Mesodermal cell (in vitro differentiated cells): Measurements from ENCODE around the gene NDUFA13. TPM values are rescaled to one million over a fixed set of nuclear protein-coding genes. Genes with fewer than 3 reads are reported as not detected.
A peak's percentile ranks its signal among the peaks of the same experiment; 100 is the strongest.
"Not testable (repeated sequence)": the region's sequence is repeated elsewhere in the genome, so short reads cannot be mapped to it uniquely, and the experiment has no call there.

Experiments used
- H3K27ac ChIP-seq: 2 replicates; pipeline ENCODE4 v1.7.0; 2013; ENCODE audit warnings: mild to moderate bottlenecking, low read depth, low read length, moderate library complexity; ENCODE audit not compliant: severe bottlenecking
- H3K36me3 ChIP-seq: 2 replicates; pipeline ENCODE4 v1.7.1; 2013; ENCODE audit warnings: mild to moderate bottlenecking, low read length, moderate library complexity; ENCODE audit not compliant: control insufficient read depth, insufficient read depth
- H3K4me1 ChIP-seq: one replicate; pipeline ENCODE4 v1.7.1; 2013; ENCODE audit warnings: mild to moderate bottlenecking, low read length; ENCODE audit not compliant: insufficient read depth, control insufficient read depth, poor library complexity, severe bottlenecking
- H3K4me3 ChIP-seq: 2 replicates; pipeline ENCODE4 v1.7.0; 2013; ENCODE audit warnings: low read length, control low read depth, mild to moderate bottlenecking; ENCODE audit not compliant: insufficient read depth, poor library complexity, severe bottlenecking; ENCODE audit errors: extremely low read depth
- H3K9me3 ChIP-seq: 2 replicates; pipeline ENCODE4 v1.7.1; 2013; ENCODE audit warnings: mild to moderate bottlenecking, low read length, moderate library complexity; ENCODE audit not compliant: control insufficient read depth
- WGBS, 2 experiments: methylation state at CpG; one replicate each; pipeline ENCODE4 v1.1.5; 2013; ENCODE audit warnings: missing lambda C conversion rate in 2 of 2; ENCODE audit not compliant: insufficient coverage in 2 of 2; 5-methylcytosine and 5-hydroxymethylcytosine counted together
- polyA plus RNA-seq, 2 experiments: library from polyadenylated mRNA; stranded (reverse); fragments of 50-300 nt; gene quantifications; one replicate each; pipeline ENCODE4 v1.2.3, GENCODE V29; 2013

The NDUFA13 gene
- 205 TPM for polyA plus RNA-seq (2013, experiment 1 of 2)
- polyA plus RNA-seq (2013, experiment 2 of 2) = 173 TPM

- Histone ChIP-seq H3K36me3 (peaks cover 29% of the 10 kb centered on the region), H3K27ac (peak within 1 kb of the TSS; percentile 75), H3K9me3 (no peaks in the 10 kb centered on the region), H3K4me1 (peaks cover 9% of the 10 kb centered on the region), H3K4me3 (peak within 1 kb of the TSS; percentile 76)
- WGBS, 2 experiments = 11 to 12% methylated on average over 53 to 59 of the region's 61 CpGs
These were observed at the start of gene NDUFA13 for GRCh38 chr19:19515642-19516519. NDUFA13 (plus strand) TSS chr19:19516225; CDS start chr19:19516239, 14 bp downstream.

GRCh38 chr19:19468424-19469050 is 47.5 kb upstream of the NDUFA13 start:
- peaks cover 23% of the 10 kb centered on the region for H3K9me3 ChIP-seq
- H3K4me1 ChIP-seq = peaks cover 7% of the 10 kb centered on the region
- H3K36me3 ChIP-seq = peaks cover 90% of the 10 kb centered on the region
- 80 to 100% methylated on average over 1 of the region's 2 CpGs for WGBS, 2 experiments
- H3K4me3 ChIP-seq = no peak overlapping the region
- no peak overlapping the region for H3K27ac ChIP-seq

GRCh38 chr19:19470579-19470978 is 45.4 kb upstream of the NDUFA13 start:
- H3K9me3 ChIP-seq = peaks cover 23% of the 10 kb centered on the region
- no peak overlapping the region for H3K4me3 ChIP-seq
- WGBS, 2 experiments = 94 to 100% methylated on average over 1 to 3 of the region's 3 CpGs
- no peaks in the 10 kb centered on the region for H3K4me1 ChIP-seq
- peaks cover 86% of the 10 kb centered on the region for H3K36me3 ChIP-seq
- H3K27ac ChIP-seq = no peak overlapping the region

GRCh38 chr19:19471682-19472081 is 44.3 kb upstream of the NDUFA13 start:
- no peak overlapping the region for H3K27ac ChIP-seq
- no peaks in the 10 kb centered on the region for H3K4me1 ChIP-seq
- WGBS, 2 experiments = 89 to 92% methylated on average over 6 of the region's 6 CpGs
- H3K36me3 ChIP-seq = peaks cover 85% of the 10 kb centered on the region
- H3K4me3 ChIP-seq = no peak overlapping the region
- H3K9me3 ChIP-seq = peaks cover 21% of the 10 kb centered on the region

GRCh38 chr19:19472106-19472505 is 43.9 kb upstream of the NDUFA13 start:
- not testable (repeated sequence) for H3K4me1 ChIP-seq, H3K4me3 ChIP-seq, H3K27ac ChIP-seq
- WGBS, 2 experiments = 88 to 91% methylated on average over 2 to 3 of the region's 5 CpGs
- Histone ChIP-seq H3K36me3 (peaks cover 84% of the 10 kb centered on the region), H3K9me3 (peaks cover 17% of the 10 kb centered on the region)

GRCh38 chr19:19475015-19475765 is 40.8 kb upstream of the NDUFA13 start:
- Histone ChIP-seq H3K36me3 (peaks cover 74% of the 10 kb centered on the region), H3K9me3 (no peaks in the 10 kb centered on the region)

GRCh38 chr19:19475849-19476828 is 39.9 kb upstream of the NDUFA13 start:
- Histone ChIP-seq H3K9me3 (no peaks in the 10 kb centered on the region), H3K27ac (no peak overlapping the region), H3K4me3 (no peak overlapping the region), H3K36me3 (peaks cover 75% of the 10 kb centered on the region), H3K4me1 (no peaks in the 10 kb centered on the region)
- 76 to 80% methylated on average over 18 to 19 of the region's 19 CpGs for WGBS, 2 experiments

More at GRCh38 chr19:19475015-19475765, 40.8 kb upstream of the NDUFA13 start:
- 59 to 60% methylated on average over 18 to 20 of the region's 21 CpGs for WGBS, 2 experiments
- H3K4me1 ChIP-seq = no peaks in the 10 kb centered on the region
- no peak overlapping the region for H3K4me3 ChIP-seq
- peak overlapping the region; percentile 23 for H3K27ac ChIP-seq

- H3K4me1 ChIP-seq = no peaks in the 10 kb centered on the region
- no peak overlapping the region for H3K4me3 ChIP-seq
- H3K27ac ChIP-seq = no peak overlapping the region
- 94 to 99% methylated on average over 9 to 10 of the region's 10 CpGs for WGBS, 2 experiments
- H3K36me3 ChIP-seq = peaks cover 74% of the 10 kb centered on the region
- no peaks in the 10 kb centered on the region for H3K9me3 ChIP-seq
These were observed 38.2 kb upstream of the NDUFA13 start for GRCh38 chr19:19477705-19478383.

GRCh38 chr19:19480688-19481087 is 35.3 kb upstream of the NDUFA13 start:
- Histone ChIP-seq H3K9me3 (no peaks in the 10 kb centered on the region), H3K36me3 (peaks cover 76% of the 10 kb centered on the region), H3K27ac (no peak overlapping the region), H3K4me3 (no peak overlapping the region), H3K4me1 (peaks cover 16% of the 10 kb centered on the region)
- 91 to 100% methylated on average over 4 of the region's 5 CpGs for WGBS, 2 experiments
